BLaER1 treated with 17β-estradiol and CSF1 and Interleukin-3, amounts not matched to agents 10 nM and 100 nM (cell line): ENCODE measurements around the gene FOXC1.

ENCODE experiments used
- H3K27ac ChIP-seq, 11 experiments: shearing (Covaris generic); formaldehyde crosslinking; 2 replicates each; pipeline ENCODE4 v1.8.1; 2022
- H3K27me3 ChIP-seq, 11 experiments: shearing (Covaris generic); formaldehyde crosslinking; 2 replicates each; pipeline ENCODE4 v1.8.1; 2022
- H3K36me3 ChIP-seq, 11 experiments: shearing (Covaris generic); formaldehyde crosslinking; 2 replicates each; pipeline ENCODE4 v1.8.1; 2022
- H3K4me1 ChIP-seq, 10 experiments: shearing (Covaris generic); formaldehyde crosslinking; 2 replicates each; pipeline ENCODE4 v1.8.1; 2022
- H3K4me2 ChIP-seq, 11 experiments: shearing (Covaris generic); formaldehyde crosslinking; 2 replicates each; pipeline ENCODE4 v1.8.1; 2022
- H3K4me3 ChIP-seq, 10 experiments: shearing (Covaris generic); formaldehyde crosslinking; 2 replicates each; pipeline ENCODE4 v1.8.1; 2022
- H3K9ac ChIP-seq, 11 experiments: shearing (Covaris generic); formaldehyde crosslinking; 2 replicates each; pipeline ENCODE4 v1.8.1; 2022
- H3K9me3 ChIP-seq, 11 experiments: shearing (Covaris generic); formaldehyde crosslinking; replicated peaks in 1 of 11; 2 replicates each; pipeline ENCODE4 v1.8.1; 2022
- H4K20me1 ChIP-seq, 11 experiments: shearing (Covaris generic); formaldehyde crosslinking; 2 replicates each; pipeline ENCODE4 v1.8.1; 2022
- Cebpa-rat ChIP-seq, 11 experiments: shearing (Covaris generic); IDR thresholded peaks; 2 replicates each; pipeline ENCODE4 v1.8.1; 2022

FOXC1 gene

GRCh38 chr6:1643830-1644445, 34.2 kb downstream of the FOXC1 start:
- no peak overlapping the region for H3K27ac ChIP-seq
- no peaks in the 10 kb centered on the region for H3K9me3 ChIP-seq
- peaks cover 22 to 70% (median 55%) of the 10 kb centered on the region in 10 experiments for H3K4me1 ChIP-seq
- peaks cover 0 to 6% (median 0%) of the 10 kb centered on the region in 11 experiments; a peak in 3 of 22 replicates for H3K27me3 ChIP-seq
- TF ChIP-seq Cebpa-rat (IDR thresholded peaks at IDR 0.05): no peak
- H3K4me2 ChIP-seq: peak overlapping the region; percentile 60 to 89 (median 70); a peak in 21 of 22 replicates
- H4K20me1 ChIP-seq: peaks cover 0 to 18% (median 0%) of the 10 kb centered on the region in 11 experiments; a peak in 6 of 22 replicates
- 0 out of 20 replicates have a peak overlapping the region, but pooled peaks of 1 of the 10 experiments have one; percentile 21 for H3K4me3 ChIP-seq
- H3K9ac ChIP-seq: no peak overlapping the region
- H3K36me3 ChIP-seq: no peaks in the 10 kb centered on the region; a peak in 1 of 22 replicates

- Histone ChIP-seq H3K4me3 (0 out of 20 replicates have a peak overlapping the region, but pooled peaks of 1 of the 10 experiments have one; percentile 21), H3K9me3 (no peaks in the 10 kb centered on the region), H3K27me3 (peaks cover 0 to 6% (median 0%) of the 10 kb centered on the region in 11 experiments; a peak in 3 of 22 replicates), H3K4me2 (peak overlapping the region; percentile 60 to 89 (median 70)), H4K20me1 (peaks cover 0 to 18% (median 0%) of the 10 kb centered on the region in 11 experiments; a peak in 6 of 22 replicates), H3K4me1 (peaks cover 22 to 65% (median 55%) of the 10 kb centered on the region in 10 experiments), H3K9ac (no peak overlapping the region), H3K36me3 (no peaks in the 10 kb centered on the region), H3K27ac (no peak overlapping the region)
- TF ChIP-seq Cebpa-rat (IDR thresholded peaks at IDR 0.05): no peak
Observed at GRCh38 chr6:1644516-1645060, 34.9 kb downstream of the FOXC1 start.

- TF ChIP-seq Cebpa-rat (IDR thresholded peaks at IDR 0.05): no peak
- H3K36me3 ChIP-seq: no peaks in the 10 kb centered on the region
- H4K20me1 ChIP-seq: peaks cover 0 to 18% (median 0%) of the 10 kb centered on the region in 11 experiments; a peak in 6 of 22 replicates
- no peaks in the 10 kb centered on the region for H3K9me3 ChIP-seq
- peaks cover 22 to 54% (median 47%) of the 10 kb centered on the region in 10 experiments for H3K4me1 ChIP-seq
- no peak overlapping the region for H3K4me3 ChIP-seq
- H3K27ac ChIP-seq: no peak overlapping the region
- H3K4me2 ChIP-seq: peak overlapping the region in 9 of 11 experiments; percentile 61 to 89 (median 74); a peak in 12 of 22 replicates
- peaks cover 0 to 6% (median 0%) of the 10 kb centered on the region in 11 experiments; a peak in 3 of 22 replicates for H3K27me3 ChIP-seq
- H3K9ac ChIP-seq: no peak overlapping the region
Observed at GRCh38 chr6:1645466-1646185, 35.9 kb downstream of the FOXC1 start.

GRCh38 chr6:1651362-1651761, 41.6 kb downstream of the FOXC1 start:
- no peaks in the 10 kb centered on the region for H3K36me3 ChIP-seq
- H3K9ac ChIP-seq: no peak overlapping the region
- H3K4me1 ChIP-seq: peaks cover 0 to 18% (median 0%) of the 10 kb centered on the region in 10 experiments; a peak in 6 of 20 replicates
- no peak overlapping the region for H3K4me3 ChIP-seq
- H4K20me1 ChIP-seq: 0 out of 22 replicates have a peak, but pooled peaks cover 0 to 6% (median 0%) of the 10 kb centered on the region in 11 experiments
- H3K27me3 ChIP-seq: no peaks in the 10 kb centered on the region
- no peak overlapping the region for H3K27ac ChIP-seq
- no peak overlapping the region for H3K4me2 ChIP-seq
- H3K9me3 ChIP-seq: no peaks in the 10 kb centered on the region
- no peak for TF ChIP-seq Cebpa-rat (IDR thresholded peaks at IDR 0.05)

GRCh38 chr6:1652842-1653241, 43.1 kb downstream of the FOXC1 start:
- Histone ChIP-seq H4K20me1 (0 out of 22 replicates have a peak, but pooled peaks cover 0 to 6% (median 0%) of the 10 kb centered on the region in 11 experiments), H3K27ac (no peak overlapping the region), H3K4me2 (peak overlapping the region in 1 of 11 experiments; percentile 41; a peak in 1 of 22 replicates), H3K36me3 (no peaks in the 10 kb centered on the region), H3K9me3 (no peaks in the 10 kb centered on the region), H3K4me3 (no peak overlapping the region), H3K27me3 (no peaks in the 10 kb centered on the region; a peak in 1 of 22 replicates), H3K9ac (no peak overlapping the region), H3K4me1 (peaks cover 7 to 18% (median 13%) of the 10 kb centered on the region in 10 experiments; a peak in 17 of 20 replicates)
- no peak for TF ChIP-seq Cebpa-rat (IDR thresholded peaks at IDR 0.05)

- H3K4me1 ChIP-seq: peaks cover 7 to 26% (median 19%) of the 10 kb centered on the region in 10 experiments; a peak in 17 of 20 replicates
- peak overlapping the region in 2 of 11 experiments; percentile 30 to 47; a peak in 3 of 22 replicates for H3K4me2 ChIP-seq
- no peaks in the 10 kb centered on the region; a peak in 1 of 22 replicates for H3K27me3 ChIP-seq
- peak overlapping the region in 1 of 11 experiments; percentile 54; a peak in 1 of 22 replicates for H3K27ac ChIP-seq
- H3K36me3 ChIP-seq: no peaks in the 10 kb centered on the region
- H3K9me3 ChIP-seq: peaks cover 0 to 1% (median 0%) of the 10 kb centered on the region in 11 experiments; a peak in 2 of 22 replicates
- no peak for TF ChIP-seq Cebpa-rat (IDR thresholded peaks at IDR 0.05)
- H3K4me3 ChIP-seq: no peak overlapping the region
- H4K20me1 ChIP-seq: 0 out of 22 replicates have a peak, but pooled peaks cover 0 to 6% (median 0%) of the 10 kb centered on the region in 11 experiments
- no peak overlapping the region for H3K9ac ChIP-seq
Observed at GRCh38 chr6:1654054-1654453, 44.3 kb downstream of the FOXC1 start.

- H3K9me3 ChIP-seq: peaks cover 0 to 12% (median 0%) of the 10 kb centered on the region in 11 experiments; a peak in 5 of 22 replicates
- H3K27ac ChIP-seq: no peak overlapping the region
- no peak overlapping the region; a peak in 1 of 20 replicates for H3K4me3 ChIP-seq
- peaks cover 0 to 3% (median 0%) of the 10 kb centered on the region in 11 experiments; a peak in 3 of 22 replicates for H3K27me3 ChIP-seq
- H3K4me2 ChIP-seq: peak overlapping the region in 9 of 11 experiments; percentile 14 to 84 (median 67); a peak in 18 of 22 replicates
- H4K20me1 ChIP-seq: no peaks in the 10 kb centered on the region; a peak in 2 of 22 replicates
- 0 out of 22 replicates have a peak overlapping the region, but pooled peaks of 1 of the 11 experiments have one; percentile 21 for H3K9ac ChIP-seq
- H3K4me1 ChIP-seq: peaks cover 7 to 32% (median 24%) of the 10 kb centered on the region in 10 experiments; a peak in 17 of 20 replicates
- no peaks in the 10 kb centered on the region; a peak in 1 of 22 replicates for H3K36me3 ChIP-seq
- no peak for TF ChIP-seq Cebpa-rat (IDR thresholded peaks at IDR 0.05)
Observed at GRCh38 chr6:1657116-1657770, 47.5 kb downstream of the FOXC1 start.

GRCh38 chr6:1657771-1658165, 48.1 kb downstream of the FOXC1 start:
- no peaks in the 10 kb centered on the region; a peak in 1 of 22 replicates for H3K36me3 ChIP-seq
- no peak for TF ChIP-seq Cebpa-rat (IDR thresholded peaks at IDR 0.05)
- peaks cover 7 to 32% (median 24%) of the 10 kb centered on the region in 10 experiments; a peak in 17 of 20 replicates for H3K4me1 ChIP-seq
- peaks cover 0 to 12% (median 0%) of the 10 kb centered on the region in 11 experiments; a peak in 5 of 22 replicates for H3K9me3 ChIP-seq
- H3K27me3 ChIP-seq: peaks cover 0 to 8% (median 0%) of the 10 kb centered on the region in 11 experiments; a peak in 4 of 22 replicates
- H4K20me1 ChIP-seq: no peaks in the 10 kb centered on the region; a peak in 2 of 22 replicates
- H3K4me3 ChIP-seq: no peak overlapping the region; a peak in 1 of 20 replicates
- 0 out of 22 replicates have a peak overlapping the region, but pooled peaks of 1 of the 11 experiments have one; percentile 21 for H3K9ac ChIP-seq
- no peak overlapping the region for H3K27ac ChIP-seq
- H3K4me2 ChIP-seq: peak overlapping the region in 8 of 11 experiments; percentile 54 to 84 (median 68); a peak in 16 of 22 replicates
